IPS-NIHi7 (cell line): ENCODE data around the gene COA5.

ENCODE experiments used
- DNase-seq: peaks from one replicate; pipeline ENCODE4 v3.0.0; 2012; ENCODE audit warnings: mixed read lengths; ENCODE audit errors: extremely low spot score

The COA5 gene

GRCh38 chr2:98572211-98572610 lies 36.1 kb downstream of the COA5 start:
- no peak for DNase-seq

DNA sequence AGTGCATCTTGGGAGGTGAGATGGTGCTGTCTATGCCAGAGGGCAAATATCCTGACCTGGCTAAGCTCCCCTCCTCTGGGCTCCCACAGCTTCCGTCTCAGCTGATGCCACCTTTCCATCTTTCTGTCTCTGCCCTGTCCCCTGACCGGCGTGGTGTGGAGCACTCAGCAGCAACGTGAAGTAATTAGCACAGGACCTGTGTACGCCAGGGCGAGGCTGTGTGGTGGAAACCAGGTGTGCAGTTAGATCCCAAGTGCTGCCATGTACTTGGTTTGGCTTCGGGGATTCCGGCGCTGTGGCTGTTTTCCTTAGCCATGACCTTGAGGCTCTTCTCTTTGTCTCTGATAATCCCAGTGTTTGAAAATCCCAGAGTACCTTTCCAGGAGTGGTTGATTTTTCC lies 36.5 kb downstream of the COA5 start:
- no peak for DNase-seq

DNA sequence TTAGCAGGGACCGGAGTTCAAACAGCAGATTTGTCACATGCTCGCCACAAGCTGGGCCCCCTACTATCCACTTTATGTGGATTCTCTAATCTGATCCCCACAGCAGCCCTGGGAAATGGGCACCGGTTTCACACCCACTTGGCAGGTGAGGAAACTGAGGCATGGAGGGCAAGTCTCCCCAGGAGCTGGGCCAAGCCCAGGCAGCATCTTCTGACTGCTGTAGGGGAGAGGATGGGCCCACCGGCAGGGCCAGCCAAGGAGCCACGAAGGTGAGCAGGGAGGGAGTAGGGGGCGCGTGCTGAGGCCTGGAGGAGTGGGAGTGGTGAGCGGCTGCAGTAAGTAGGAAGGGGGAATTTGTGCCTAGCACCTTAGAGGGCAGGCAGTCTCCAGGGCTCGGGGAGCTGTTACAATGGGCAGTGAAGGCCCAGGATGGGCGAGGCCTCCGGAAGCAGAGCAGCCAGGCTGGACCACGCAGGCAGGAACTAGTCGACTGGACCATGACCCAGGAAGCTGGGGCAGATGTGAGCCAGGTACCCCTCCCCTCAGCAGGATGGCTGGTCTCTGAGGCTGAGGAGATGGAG lies 37.1 kb downstream of the COA5 start:
- DNase-seq: no peak

- no peak for DNase-seq
These were observed 38.0 kb downstream of the COA5 start for GRCh38 chr2:98570356-98570755.

GRCh38 chr2:98569915-98570314 lies 38.4 kb downstream of the COA5 start:
- no peak for DNase-seq

- DNase-seq: peak; percentile 93
These were observed 39.0 kb downstream of the COA5 start for GRCh38 chr2:98569197-98569793.

DNA sequence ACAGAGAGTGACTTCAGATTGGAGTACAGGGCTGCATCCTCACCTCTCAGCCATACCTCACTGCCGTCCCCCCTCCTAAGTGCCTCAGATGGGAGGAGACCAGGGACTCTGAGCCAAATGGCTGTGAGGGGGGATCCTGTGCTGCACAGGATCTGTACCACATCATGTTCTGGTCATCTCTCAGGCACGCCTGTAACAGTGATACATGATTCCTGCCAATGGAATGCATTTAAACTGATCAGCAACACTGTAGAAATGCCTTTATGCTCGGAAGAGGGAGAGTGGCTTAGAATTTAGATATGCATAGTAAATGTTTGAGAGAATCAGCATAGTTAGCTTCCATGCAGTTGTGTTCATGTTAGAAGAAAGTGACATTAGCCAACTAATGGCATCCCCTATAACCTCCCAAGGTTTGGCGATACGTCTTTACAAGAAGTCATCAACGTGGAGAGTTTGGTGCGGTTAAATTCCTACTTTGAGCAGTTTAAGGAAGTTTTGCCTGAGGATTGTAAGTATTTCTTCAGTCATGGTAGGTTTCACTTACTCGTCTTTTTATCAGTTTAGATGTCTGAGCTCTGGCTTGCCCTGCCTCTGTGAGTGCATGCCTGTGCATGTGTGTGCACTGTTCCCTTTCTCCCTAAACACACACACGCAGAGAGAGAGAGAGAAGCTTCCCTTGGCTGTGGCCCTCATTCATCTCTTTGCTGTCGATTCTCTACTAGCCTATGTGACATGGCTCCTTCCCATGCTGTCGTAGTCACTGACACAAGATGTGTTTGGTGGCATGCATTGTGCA lies 40.0 kb downstream of the COA5 start:
- DNase-seq: no peak

DNA sequence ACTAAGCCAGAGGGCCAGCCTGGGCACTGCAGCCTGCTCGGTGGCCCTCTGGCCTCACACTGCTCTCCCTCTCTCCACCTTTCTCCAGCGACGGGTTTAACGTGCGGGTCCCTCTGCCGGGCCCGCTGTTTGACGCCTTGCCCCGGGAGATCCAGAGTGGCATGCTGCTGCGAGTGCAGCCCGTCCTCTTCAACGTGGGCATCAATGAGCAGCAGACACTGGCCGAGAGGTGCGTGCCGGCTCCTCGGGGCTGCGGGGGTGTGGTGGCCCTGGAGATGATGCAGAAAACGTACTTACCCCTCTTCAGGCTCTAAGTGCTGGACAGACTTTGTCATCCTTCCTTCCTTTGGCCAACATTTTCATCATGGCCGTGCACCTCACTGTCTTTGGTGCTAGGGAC lies 42.4 kb downstream of the COA5 start:
- DNase-seq: no peak

DNA sequence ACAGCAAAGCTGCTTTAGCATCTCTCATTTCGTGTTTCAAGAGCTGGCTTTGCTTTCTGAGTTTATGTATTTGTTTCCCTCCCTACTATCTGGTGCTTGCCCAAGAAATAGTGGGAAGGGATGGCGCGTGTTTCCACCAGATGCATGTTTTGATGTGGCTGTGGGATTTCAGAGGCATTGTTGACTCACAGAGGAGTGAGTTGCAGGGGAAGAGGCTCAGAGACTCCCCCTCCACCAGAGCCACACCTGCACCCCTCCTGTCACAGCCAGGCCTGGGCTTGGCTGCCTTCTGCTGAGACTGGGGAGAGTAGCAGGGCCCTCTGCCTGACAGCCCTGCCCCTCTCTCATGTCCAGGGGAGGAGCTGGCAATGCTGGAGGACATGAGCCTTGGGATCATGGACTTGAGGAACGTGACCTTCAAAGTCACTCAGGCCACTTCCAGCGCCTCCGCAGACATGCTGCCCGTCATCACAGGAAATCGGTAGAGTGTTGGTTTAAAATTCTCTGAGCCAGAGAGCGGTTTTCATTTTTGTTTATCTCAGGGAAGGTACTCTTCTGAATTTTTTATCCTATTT lies 42.9 kb downstream of the COA5 start:
- DNase-seq: no peak

DNA sequence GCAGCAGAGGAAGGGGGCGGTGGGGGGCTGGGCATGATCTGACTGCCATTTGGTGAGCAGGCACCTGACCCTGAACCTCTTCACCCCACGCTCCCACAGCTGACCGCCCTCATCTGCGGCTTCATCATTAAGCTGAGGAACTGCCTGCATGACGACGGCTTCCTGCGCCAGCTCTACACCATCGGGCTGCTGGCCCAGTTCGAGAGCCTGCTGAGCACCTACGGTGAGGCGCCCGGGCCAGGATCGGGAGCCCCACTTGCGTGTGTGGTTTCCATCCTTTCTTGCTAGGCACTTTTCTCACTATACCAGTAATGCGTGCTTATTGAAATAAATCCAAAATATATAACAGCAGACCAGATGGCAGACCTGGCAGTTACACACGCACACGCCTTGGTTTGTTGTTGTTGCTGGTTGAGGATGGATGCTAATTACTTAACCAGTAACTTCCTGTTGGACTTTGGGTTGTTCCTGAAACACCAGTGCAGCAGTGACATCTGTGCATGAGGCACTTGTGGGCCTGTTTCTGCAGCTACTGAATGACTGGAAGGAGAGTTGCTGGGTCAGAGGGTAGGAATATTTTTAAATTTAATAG lies 43.7 kb downstream of the COA5 start:
- no peak for DNase-seq

DNA sequence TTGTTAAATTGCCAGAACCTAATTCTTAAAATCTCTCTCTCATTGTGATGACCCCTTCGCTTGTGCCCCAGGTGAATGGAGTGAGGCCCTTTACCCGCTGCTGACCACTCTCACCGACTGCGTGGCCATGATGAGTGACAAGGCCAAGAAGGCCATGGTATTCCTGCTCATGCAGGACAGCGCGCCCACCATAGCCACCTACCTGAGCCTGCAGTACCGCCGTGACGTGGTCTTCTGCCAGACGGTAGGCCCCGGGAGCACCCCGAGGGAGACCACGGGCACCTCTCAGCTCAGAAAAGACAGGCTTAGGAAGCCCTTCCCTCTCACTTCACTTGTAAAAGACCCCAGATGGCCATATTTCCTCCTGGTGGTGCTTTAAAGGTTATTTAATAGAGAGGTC lies 44.9 kb downstream of the COA5 start:
- DNase-seq: no peak

DNA sequence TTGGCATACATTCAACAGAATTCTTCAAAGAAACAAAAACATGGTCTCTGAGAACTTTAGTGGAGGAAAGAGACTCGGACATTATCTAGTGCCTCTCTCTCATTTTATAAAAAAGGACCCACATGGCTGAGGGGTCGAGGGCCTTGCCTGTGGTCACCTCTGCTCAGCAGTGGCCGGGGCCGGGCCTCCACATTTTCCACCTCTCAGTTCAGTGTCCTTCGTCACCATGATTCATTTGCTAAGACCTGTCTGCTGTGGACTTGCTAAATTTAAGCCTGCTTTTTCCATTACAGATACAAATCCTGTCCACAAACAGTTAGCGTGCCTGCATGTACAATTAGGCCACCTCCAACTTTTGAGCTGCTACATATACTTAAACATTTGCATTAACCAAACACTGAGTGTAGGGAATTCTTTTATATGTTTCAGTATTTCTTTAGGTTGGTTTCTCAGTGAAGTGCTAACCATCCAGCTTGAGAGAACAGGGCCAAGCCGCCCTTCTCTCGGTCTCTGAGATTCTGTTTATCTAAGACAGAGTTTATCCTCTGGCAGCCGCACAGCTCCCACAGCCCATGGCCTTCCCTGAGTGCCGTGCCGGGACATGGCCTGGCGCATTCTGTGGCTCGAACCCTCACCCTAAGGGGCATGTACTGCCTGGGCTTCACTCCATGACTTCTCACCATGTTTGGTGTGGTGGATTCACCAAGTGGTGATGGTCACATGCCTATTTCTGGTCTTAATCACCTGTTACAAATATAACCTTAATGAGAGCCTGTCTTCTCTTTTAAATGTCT lies 46.2 kb downstream of the COA5 start:
- DNase-seq: no peak

- DNase-seq: no peak
These were observed 47.3 kb downstream of the COA5 start for GRCh38 chr2:98561018-98561417.

DNA sequence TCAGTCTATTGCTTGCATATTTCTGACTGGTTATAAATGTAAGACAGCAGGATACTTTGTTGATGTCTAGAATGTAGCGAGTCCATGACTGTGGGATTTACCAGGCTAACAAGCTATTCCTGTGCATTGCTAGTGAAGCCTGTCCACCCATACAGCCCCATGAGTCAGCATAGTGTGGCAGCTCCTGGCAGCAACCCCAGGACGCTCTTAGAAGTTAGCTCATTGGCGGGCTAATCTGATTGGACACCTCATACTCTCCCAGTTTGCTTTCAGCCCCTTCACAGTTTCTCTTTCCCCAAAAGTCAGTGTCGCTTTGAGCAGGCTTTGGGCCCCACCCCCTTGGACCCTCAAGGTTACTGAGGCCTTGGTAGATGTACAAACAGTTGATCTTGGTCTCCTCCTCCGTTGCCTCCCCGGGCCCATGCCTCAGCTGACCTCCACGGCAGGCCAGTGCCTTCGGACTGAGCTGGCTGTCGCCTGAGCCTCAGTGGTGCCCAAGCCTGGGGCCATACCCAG lies 48.0 kb downstream of the COA5 start:
- DNase-seq: no peak

DNA sequence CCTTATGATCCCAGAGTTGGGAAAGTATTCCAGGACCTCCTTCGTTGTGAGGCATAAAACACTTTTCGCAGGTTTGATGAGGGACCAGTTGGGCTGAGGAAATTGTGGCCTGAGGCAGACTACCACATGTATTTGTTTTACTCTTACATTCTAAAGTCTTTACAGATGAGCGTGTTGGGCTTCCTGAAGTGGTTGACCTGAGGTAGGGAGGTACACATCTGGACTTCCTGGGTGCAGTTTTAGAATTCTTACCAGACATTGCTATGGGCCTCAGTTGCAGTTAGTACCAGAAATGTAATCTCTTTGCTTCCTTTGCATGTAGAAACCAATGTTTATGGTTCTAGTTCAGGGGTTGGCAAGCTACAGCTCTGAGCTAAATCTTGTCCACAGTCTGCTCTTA lies 48.7 kb downstream of the COA5 start:
- DNase-seq: no peak

GRCh38 chr2:98558852-98559530 lies 49.3 kb downstream of the COA5 start:
- DNase-seq: no peak

GRCh38 chr2:98556344-98557033 lies 51.8 kb downstream of the COA5 start:
- no peak for DNase-seq

- DNase-seq: no peak
These were observed 52.6 kb downstream of the COA5 start for GRCh38 chr2:98555696-98556095.

DNA sequence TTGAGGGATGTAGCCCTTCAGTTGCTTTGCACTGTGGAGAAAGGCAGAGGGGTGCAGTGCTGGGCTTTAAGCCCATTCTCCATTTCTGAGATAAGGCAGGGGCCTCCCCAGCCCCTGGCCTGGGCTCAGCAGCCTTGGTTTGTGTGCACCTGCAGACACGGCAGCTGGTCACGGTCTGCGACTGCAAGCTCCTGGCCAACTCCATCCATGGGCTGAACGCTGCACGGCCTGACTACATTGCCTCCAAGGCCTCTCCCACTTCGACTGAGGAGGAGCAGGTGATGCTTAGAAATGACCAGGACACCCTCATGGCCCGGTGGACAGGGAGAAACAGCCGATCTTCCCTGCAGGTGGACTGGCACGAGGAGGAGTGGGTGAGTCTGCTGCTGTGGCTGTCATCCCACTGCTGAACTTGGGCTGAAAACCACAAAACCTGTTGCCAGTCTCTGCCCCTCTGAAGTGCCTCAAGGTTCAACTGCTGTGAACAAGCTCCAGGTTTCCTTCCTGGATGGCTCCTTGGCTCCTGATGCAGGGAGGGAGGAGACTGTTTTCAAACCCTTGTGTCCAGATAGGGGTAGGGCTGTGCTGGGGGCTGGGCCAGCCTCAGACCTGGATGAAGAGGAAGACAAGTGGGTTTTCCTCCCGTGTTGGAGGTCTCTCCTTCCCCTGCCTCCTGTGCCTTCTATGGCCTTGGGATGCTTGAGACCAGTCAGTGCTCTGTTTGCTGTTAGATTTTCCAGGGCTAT lies 54.0 kb downstream of the COA5 start:
- DNase-seq: no peak
